Neuronal stem cell (in vitro differentiated cells): ENCODE data around the gene DHX34.

Source experiments
- DNase-seq: peaks from one replicate; pipeline ENCODE4 v3.0.0-alpha.2; 2013; ENCODE audit warnings: low spot score
- H2AFZ ChIP-seq: one replicate; pipeline ENCODE4 v1.6.1; 2013; ENCODE audit warnings: mild to moderate bottlenecking, low read length, inconsistent platforms
- H2AK5ac ChIP-seq: 2 replicates; pipeline ENCODE4 v1.6.1; 2013; ENCODE audit warnings: low read depth, mild to moderate bottlenecking, inconsistent platforms, low read length, moderate library complexity, mixed read lengths
- H2BK120ac ChIP-seq: 2 replicates; pipeline ENCODE4 v1.6.1; 2013; ENCODE audit warnings: low read depth, mild to moderate bottlenecking, inconsistent platforms, low read length, moderate library complexity, mixed read lengths
- H2BK12ac ChIP-seq: one replicate; pipeline ENCODE4 v1.6.1; 2013; ENCODE audit warnings: low read length, inconsistent platforms
- H2BK15ac ChIP-seq: 2 replicates; pipeline ENCODE4 v1.6.1; 2013; ENCODE audit warnings: mild to moderate bottlenecking, low read length, inconsistent platforms, mixed read lengths
- H2BK5ac ChIP-seq: one replicate; pipeline ENCODE4 v1.6.1; 2013; ENCODE audit warnings: inconsistent platforms, mild to moderate bottlenecking, low read length, moderate library complexity
- H3K14ac ChIP-seq: one replicate; pipeline ENCODE4 v1.6.1; 2013; ENCODE audit warnings: low read length, inconsistent platforms
- H3K18ac ChIP-seq: 2 replicates; pipeline ENCODE4 v1.6.1; 2013; ENCODE audit warnings: low read length, inconsistent platforms
- H3K23ac ChIP-seq: 2 replicates; pipeline ENCODE4 v1.6.1; 2013; ENCODE audit warnings: low read depth, mild to moderate bottlenecking, mixed read lengths, low read length, inconsistent platforms; ENCODE audit not compliant: poor library complexity
- H3K27ac ChIP-seq: replicated peaks from 3 replicates; pipeline ENCODE4 v1.5.1; 2013; ENCODE audit warnings: low read length, inconsistent platforms
- H3K27me3 ChIP-seq, 3 experiments: 2 replicates each; pipeline ENCODE4 v1.6.1; 2013; ENCODE audit warnings: low read length in 3 of 3, mild to moderate bottlenecking in 2 of 3, inconsistent platforms in 1 of 3, low read depth in 1 of 3, mixed read lengths in 1 of 3, moderate library complexity in 1 of 3; ENCODE audit not compliant: control insufficient read depth in 3 of 3, insufficient read depth in 3 of 3
- H3K36me3 ChIP-seq, 2 donors: replicated peaks in 1 of 2; 2 replicates each; pipeline ENCODE4 v1.6.1; 2013; ENCODE audit warnings: low read length in 2 of 2; ENCODE audit not compliant: control insufficient read depth in 2 of 2, insufficient read depth in 2 of 2
- H3K4ac ChIP-seq: 2 replicates; pipeline ENCODE4 v1.6.1; 2013; ENCODE audit warnings: inconsistent platforms, mild to moderate bottlenecking, low read length, moderate library complexity
- H3K4me1 ChIP-seq, 2 donors: 1 replicate in 1 of 2; 2 replicates in 1 of 2; pipeline ENCODE4 v1.6.1; 2013; ENCODE audit warnings: low read length in 2 of 2, low read depth in 1 of 2; ENCODE audit not compliant: control insufficient read depth in 2 of 2, insufficient read depth in 1 of 2
- H3K4me2 ChIP-seq: one replicate; pipeline ENCODE4 v1.6.1; 2013; ENCODE audit warnings: mild to moderate bottlenecking, low read length, inconsistent platforms; ENCODE audit not compliant: insufficient read depth, poor library complexity, severe bottlenecking
- H3K4me3 ChIP-seq, 2 donors: 2 replicates each; pipeline ENCODE4 v1.5.1; 2013; ENCODE audit warnings: low read length in 2 of 2, mild to moderate bottlenecking in 2 of 2, inconsistent platforms in 1 of 2, moderate library complexity in 1 of 2
- H3K79me1 ChIP-seq: one replicate; pipeline ENCODE4 v1.6.1; 2013; ENCODE audit warnings: low read depth, mild to moderate bottlenecking, inconsistent platforms, low read length, moderate library complexity
- H3K9ac ChIP-seq: one replicate; pipeline ENCODE4 v1.6.1; 2013; ENCODE audit warnings: mild to moderate bottlenecking, low read depth, low read length, inconsistent platforms; ENCODE audit not compliant: poor library complexity
- H3K9me3 ChIP-seq, 2 donors: replicated peaks in 1 of 2; 2 replicates each; pipeline versions ENCODE3 to v1.6.1; 2013; ENCODE audit warnings: low read length in 2 of 2, mild to moderate bottlenecking in 2 of 2, inconsistent platforms in 1 of 2, low read depth in 1 of 2, mixed read lengths in 1 of 2, moderate library complexity in 1 of 2; ENCODE audit not compliant: control insufficient read depth in 2 of 2, insufficient read depth in 1 of 2
- H4K8ac ChIP-seq: one replicate; pipeline ENCODE4 v1.6.1; 2013; ENCODE audit warnings: low read depth, mild to moderate bottlenecking, inconsistent platforms, low read length, moderate library complexity
- H4K91ac ChIP-seq: one replicate; pipeline ENCODE4 v1.6.1; 2013; ENCODE audit warnings: low read length, low read depth, mild to moderate bottlenecking, inconsistent platforms; ENCODE audit not compliant: poor library complexity
- WGBS, 2 donors: extraction: QIAGEN DNeasy Blood & Tissue Kit; methylation state at CpG; one replicate each; pipeline ENCODE4 v1.1.7; 2013; ENCODE audit warnings: missing lambda C conversion rate in 2 of 2, mixed read lengths in 1 of 2; ENCODE audit not compliant: insufficient read length in 2 of 2, insufficient replicate concordance in 1 of 2; ENCODE audit errors: extremely low coverage in 2 of 2; 5-methylcytosine and 5-hydroxymethylcytosine counted together

Gene DHX34

DNA sequence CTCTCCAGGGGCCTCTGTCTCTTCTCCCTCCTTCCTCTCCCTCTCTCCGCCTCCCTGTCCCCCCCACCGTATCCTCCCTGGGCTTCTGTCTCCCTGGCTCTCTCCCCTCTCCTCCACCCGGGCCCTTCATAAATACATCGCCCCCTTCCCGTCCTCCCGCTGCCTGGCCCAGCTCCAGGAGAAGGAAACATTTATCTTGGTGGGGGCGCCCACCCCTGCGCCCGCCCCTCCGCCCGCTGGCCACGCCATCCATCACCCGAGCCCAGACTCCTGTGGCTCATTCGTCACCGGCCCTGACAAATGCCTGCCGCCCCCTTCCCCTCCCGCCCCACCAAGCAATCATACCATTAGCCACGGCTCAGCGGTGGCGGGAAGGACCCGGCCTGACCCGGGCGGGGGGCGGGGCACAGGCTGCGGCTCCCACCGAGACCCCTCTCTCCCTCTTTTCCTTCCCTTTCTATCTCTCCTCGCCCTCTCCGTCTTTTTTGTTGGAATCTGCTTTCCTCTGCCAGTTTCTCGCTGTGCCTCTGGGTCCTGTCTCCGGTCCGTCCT is 72.8 kb downstream of the DHX34 start:
- Histone ChIP-seq H3K4me1 (peaks cover 46 to 47% of the 10 kb centered on the region in 2 donors), H3K18ac (peak overlapping the region; percentile 74), H2BK120ac (peak overlapping the region; percentile 69), H2BK5ac (peak overlapping the region; percentile 84), H3K23ac (no peak overlapping the region), H3K27ac (peak overlapping the region; percentile 79), H2AFZ (peak overlapping the region; percentile 80), H3K4me2 (peak overlapping the region; percentile 51), H3K9ac (no peak overlapping the region), H3K14ac (no peak overlapping the region), H3K79me1 (peaks cover 9% of the 10 kb centered on the region), H4K8ac (no peak overlapping the region), H2AK5ac (peak overlapping the region; percentile 99), H2BK12ac (peak overlapping the region; percentile 97), H3K9me3 (no peaks in the 10 kb centered on the region), H2BK15ac (peak overlapping the region; percentile 96), H3K4me3 (peak overlapping the region; percentile 45 to 53), H3K36me3 (peaks cover 0 to 2% of the 10 kb centered on the region in 2 donors), H3K4ac (peak overlapping the region; percentile 72), H3K27me3 (peaks cover 0 to 27% (median 0%) of the 10 kb centered on the region in 3 experiments), H4K91ac (no peak overlapping the region)
- no CpG with 5 or more reads among the region's 31 CpGs for whole genome bisulfite sequencing, 2 donors
- DNase-seq, result no peak

- Histone ChIP-seq H3K4me1 (peaks cover 46 to 49% of the 10 kb centered on the region in 2 donors), H2BK5ac (peak overlapping the region; percentile 84), H3K4me2 (peak overlapping the region; percentile 51), H3K18ac (peak overlapping the region; percentile 74), H3K36me3 (no peaks in the 10 kb centered on the region), H2BK120ac (peak overlapping the region; percentile 69), H3K4me3 (peak overlapping the region; percentile 45 to 53), H4K91ac (no peak overlapping the region), H2AFZ (peak overlapping the region; percentile 80), H3K23ac (no peak overlapping the region), H3K27me3 (peaks cover 0 to 22% (median 0%) of the 10 kb centered on the region in 3 experiments), H3K79me1 (peaks cover 7% of the 10 kb centered on the region), H2BK15ac (peak overlapping the region; percentile 41), H3K14ac (no peak overlapping the region), H2AK5ac (peak overlapping the region; percentile 70), H3K9me3 (no peaks in the 10 kb centered on the region), H3K4ac (peak overlapping the region; percentile 72), H2BK12ac (peak overlapping the region; percentile 97), H3K27ac (peak overlapping the region; percentile 79), H3K9ac (peak overlapping the region; percentile 15), H4K8ac (no peak overlapping the region)
- DNase-seq, result no peak
- no CpG with 5 or more reads among the region's 1 CpG for WGBS, 2 donors
Observed at GRCh38 chr19:47422417-47423163, 73.5 kb downstream of the DHX34 start.

DNA sequence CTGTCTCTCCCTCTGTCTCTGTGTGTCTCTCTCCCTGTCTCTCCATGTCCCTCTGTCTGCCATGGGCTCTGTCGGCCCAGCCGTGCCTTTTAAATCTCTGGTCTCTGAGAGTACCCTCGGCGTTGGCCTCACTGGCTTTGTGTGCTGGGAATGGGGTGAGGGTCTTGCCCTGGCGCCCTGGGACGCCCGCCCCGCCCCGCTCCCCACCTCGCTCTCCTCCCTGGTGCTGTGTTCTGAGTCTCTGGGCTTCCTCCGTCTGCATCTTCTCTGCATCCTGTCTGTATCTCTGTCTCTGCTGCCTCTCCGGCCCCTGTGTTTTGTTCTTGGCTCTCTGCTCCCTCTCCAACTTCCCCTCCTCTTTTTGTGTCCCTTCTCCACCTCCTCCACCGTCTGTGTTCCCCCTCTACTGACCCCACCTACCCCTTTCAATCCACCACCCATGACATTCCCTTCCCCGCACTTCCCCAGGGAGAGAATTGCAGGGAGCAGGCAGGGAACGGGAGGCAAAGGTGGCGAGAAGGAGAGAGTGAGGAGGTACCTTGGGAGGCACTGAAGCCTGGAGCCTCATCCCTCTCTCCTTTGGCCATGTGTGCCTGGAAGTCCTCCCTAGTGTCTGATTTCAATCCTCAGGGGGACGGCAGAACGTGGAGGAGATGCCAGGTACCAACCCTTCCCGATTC is 74.2 kb downstream of the DHX34 start:
- no peaks in the 10 kb centered on the region for H3K9me3 ChIP-seq
- H3K27me3 ChIP-seq, result peaks cover 0 to 15% (median 0%) of the 10 kb centered on the region in 3 experiments
- H2AFZ ChIP-seq, result peak overlapping the region; percentile 56
- H3K23ac ChIP-seq, result no peak overlapping the region
- no peak overlapping the region for H3K4ac ChIP-seq
- peak overlapping the region; percentile 65 for H3K9ac ChIP-seq
- peaks cover 40 to 45% of the 10 kb centered on the region in 2 donors for H3K4me1 ChIP-seq
- H2AK5ac ChIP-seq, result peak overlapping the region; percentile 53
- no peaks in the 10 kb centered on the region for H3K36me3 ChIP-seq
- no peak overlapping the region for H3K14ac ChIP-seq
- H2BK120ac ChIP-seq, result no peak overlapping the region
- H3K27ac ChIP-seq, result peak overlapping the region; percentile 4
- H2BK15ac ChIP-seq, result peak overlapping the region; percentile 53
- H3K79me1 ChIP-seq, result peaks cover 3% of the 10 kb centered on the region
- no peak for DNase-seq
- no peak overlapping the region for H4K8ac ChIP-seq
- H2BK12ac ChIP-seq, result peak overlapping the region; percentile 1
- no peak overlapping the region for H2BK5ac ChIP-seq
- H3K4me3 ChIP-seq, result no peak overlapping the region
- H3K18ac ChIP-seq, result peak overlapping the region; percentile 95
- H3K4me2 ChIP-seq, result peak overlapping the region; percentile 50
- no CpG with 5 or more reads among the region's 19 CpGs for WGBS, 2 donors
- no peak overlapping the region for H4K91ac ChIP-seq
